Measurements from ENCODE around the gene PSIP1.
"Not testable (repeated sequence)": the region's sequence is repeated elsewhere in the genome, so short reads cannot be mapped to it uniquely, and the experiment has no call there.

PSIP1 gene

GRCh38 chr9:15505921-15506320, 4.8 kb downstream of the PSIP1 start:
- DNase-seq = no peak

GRCh38 chr9:15501803-15502202, 9.0 kb downstream of the PSIP1 start:
- DNase-seq = no peak

- DNase-seq = no peak
Measured at GRCh38 chr9:15501179-15501578, 9.6 kb downstream of the PSIP1 start.

GRCh38 chr9:15499139-15499538, 11.6 kb downstream of the PSIP1 start:
- DNase-seq = no peak

- DNase-seq = no peak
Measured at GRCh38 chr9:15498246-15498995, 12.3 kb downstream of the PSIP1 start.

- DNase-seq = no peak
Measured at GRCh38 chr9:15492485-15493150, 18.2 kb downstream of the PSIP1 start.

GRCh38 chr9:15491950-15492349, 18.8 kb downstream of the PSIP1 start:
- DNase-seq = no peak

- DNase-seq = no peak
Measured at GRCh38 chr9:15485836-15486666, 24.7 kb downstream of the PSIP1 start.

- DNase-seq = no peak
Measured at GRCh38 chr9:15484802-15485201, 26.0 kb downstream of the PSIP1 start.

GRCh38 chr9:15482146-15482545, 28.6 kb downstream of the PSIP1 start:
- DNase-seq = no peak

- DNase-seq = no peak
Measured at GRCh38 chr9:15480028-15480427, 30.7 kb downstream of the PSIP1 start.

GRCh38 chr9:15475923-15476536, 34.7 kb downstream of the PSIP1 start:
- DNase-seq = no peak

GRCh38 chr9:15469862-15470261, 40.9 kb downstream of the PSIP1 start:
- no peak for DNase-seq

GRCh38 chr9:15469406-15469805, 41.4 kb downstream of the PSIP1 start:
- DNase-seq = no peak

- DNase-seq = no peak
Measured at GRCh38 chr9:15468145-15468544, 42.6 kb downstream of the PSIP1 start.

GRCh38 chr9:15461601-15462000, 49.2 kb downstream of the PSIP1 start:
- no peak for DNase-seq

GRCh38 chr9:15461056-15461455, 49.7 kb downstream of the PSIP1 start:
- no peak for DNase-seq

GRCh38 chr9:15453956-15454355, 56.8 kb downstream of the PSIP1 start:
- no peak for DNase-seq

- DNase-seq = no peak
Measured at GRCh38 chr9:15444141-15444540, 66.6 kb downstream of the PSIP1 start.

GRCh38 chr9:15442264-15442663, 68.5 kb downstream of the PSIP1 start:
- not testable (repeated sequence) for DNase-seq

- not testable (repeated sequence) for DNase-seq
Measured at GRCh38 chr9:15441841-15442240, 68.9 kb downstream of the PSIP1 start.

GRCh38 chr9:15438891-15439290, 71.9 kb downstream of the PSIP1 start:
- no peak for DNase-seq
